Measurements from ENCODE around the gene SLC25A53. TPM values are rescaled to one million over a fixed set of nuclear protein-coding genes. Genes with fewer than 3 reads are reported as not detected.
"Not testable (repeated sequence)": the region's sequence is repeated elsewhere in the genome, so short reads cannot be mapped to it uniquely, and the experiment has no call there.

The SLC25A53 gene
- total RNA-seq, 1 experiment from 2014 or later, result 4.9 TPM

- not testable (repeated sequence) for DNase-seq (ENCODE audit: low read depth)
Observed at GRCh38 chrX:104075778-104076445, 80.9 kb downstream of the SLC25A53 start, which contains the start of gene TMSB15C. TSS of gene TMSB15C (minus strand) at chrX:104076236.

DNA sequence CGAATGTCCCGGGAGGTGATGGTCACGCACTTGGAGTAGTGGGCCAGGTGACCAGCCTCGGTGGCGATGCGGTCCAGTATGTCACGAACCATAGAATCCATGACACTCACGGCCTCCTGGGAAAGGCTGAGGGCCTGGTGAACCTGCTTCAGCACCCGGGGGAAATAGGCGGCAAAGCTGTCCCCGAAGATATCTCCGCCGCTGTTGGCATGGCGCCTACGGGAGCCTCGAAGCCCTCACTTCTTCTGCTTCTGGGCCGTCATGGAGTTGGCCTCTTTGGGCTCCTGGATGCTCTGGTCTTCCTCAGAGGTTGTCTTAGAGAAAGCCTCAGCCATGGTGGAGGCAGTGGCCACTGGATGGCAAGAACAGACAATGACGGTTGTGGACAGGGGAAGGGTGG, 94.2 kb downstream of the SLC25A53 start:
- DNase-seq (ENCODE audit: low read depth), result not testable (repeated sequence)

GRCh38 chrX:104054956-104055355, 101.9 kb downstream of the SLC25A53 start:
- DNase-seq (ENCODE audit: low read depth), result not testable (repeated sequence)

Other genes starting within 250 kb of the SLC25A53 start
- 27.8 and 34.3 TPM in 2 replicates for gene TMSB15B, start 194.4 kb downstream of the SLC25A53 start, total RNA-seq (2014; rRNA removed; shearing (Covaris generic))
- gene H2BW1, start 143.3 kb downstream of the SLC25A53 start, total RNA-seq (2014; rRNA removed; shearing (Covaris generic)), result not detected in 2 replicates
- not detected in 2 replicates for gene H2BW2, start 117.1 kb downstream of the SLC25A53 start, total RNA-seq (2014; rRNA removed; shearing (Covaris generic))
- gene TMSB15C, start 80.8 kb downstream of the SLC25A53 start, total RNA-seq (2014; rRNA removed; shearing (Covaris generic)), result 3.5 and 7.8 TPM in 2 replicates
- gene ZCCHC18, start 44.5 kb downstream of the SLC25A53 start, total RNA-seq (2014; rRNA removed; shearing (Covaris generic)), result 1.7 TPM in 1 of 2 replicates, not detected in the other
- gene FAM199X, start 9.4 kb upstream of the SLC25A53 start, total RNA-seq (2014; rRNA removed; shearing (Covaris generic)), result 24.1 and 35.2 TPM in 2 replicates
- gene ESX1, start 97.9 kb upstream of the SLC25A53 start, total RNA-seq (2014; rRNA removed; shearing (Covaris generic)), result not detected in 2 replicates